Sigmoid colon (tissue), 7 donors: ENCODE results near the gene PTPRT. TPM values are rescaled to one million over a fixed set of nuclear protein-coding genes. Genes with fewer than 3 reads are reported as not detected.

Experiments
- DNase-seq: peaks from one replicate; pipeline ENCODE4 v3.0.0-alpha.2; 2019
- H3K27ac ChIP-seq, 4 donors: fragments of 200-600 bp; sonication (generic); one replicate each; pipeline ENCODE4 v1.5.1; 2016 to 2019; ENCODE audit warnings: mild to moderate bottlenecking in 1 of 4
- H3K27me3 ChIP-seq, 3 donors: fragments of 200-600 bp; sonication (generic); one replicate each; pipeline ENCODE4 v1.5.1; 2019; ENCODE audit warnings: mild to moderate bottlenecking in 1 of 3
- H3K36me3 ChIP-seq, 4 donors: fragments of 200-600 bp; sonication (generic); one replicate each; pipeline ENCODE4 v1.5.1; 2016 to 2019
- H3K4me1 ChIP-seq, 4 donors: fragments of 200-600 bp; sonication (generic); one replicate each; pipeline ENCODE4 v1.5.1; 2017 to 2019
- H3K4me3 ChIP-seq, 4 donors: fragments of 200-600 bp; sonication (generic); one replicate each; pipeline ENCODE4 v1.5.1; 2017 to 2019; ENCODE audit warnings: mild to moderate bottlenecking in 2 of 4, moderate library complexity in 1 of 4
- H3K9me3 ChIP-seq, 4 donors: fragments of 200-600 bp in 3 of 4; sonication (generic) in 3 of 4; one replicate each; pipeline versions ENCODE4 v1.5.1 to v1.6.1; 2013 to 2019
- EP300 ChIP-seq, 4 donors: sonication (generic); formaldehyde crosslinking; IDR thresholded peaks; one replicate each; pipeline ENCODE4 v1.6.1; 2017; ENCODE audit warnings: antibody characterized with exemption in 4 of 4
- POLR2A ChIP-seq, 2 donors: fragments of 450-650 bp; IDR thresholded peaks; one replicate each; pipeline ENCODE4 v1.6.1; 2016; ENCODE audit warnings: antibody characterized with exemption in 2 of 2, mild to moderate bottlenecking in 2 of 2, moderate library complexity in 2 of 2
- POLR2AphosphoS5 ChIP-seq, 4 donors: sonication (generic); formaldehyde crosslinking; IDR thresholded peaks; one replicate each; pipeline ENCODE4 v1.6.1; 2017; ENCODE audit warnings: antibody characterized with exemption in 4 of 4
- WGBS, 2 donors: extraction: QIAGEN DNeasy Blood & Tissue Kit; methylation state at CpG; one replicate each; pipeline ENCODE4 v1.1.7; 2013; 5-methylcytosine and 5-hydroxymethylcytosine counted together
- intact Hi-C: fragments of 100-400 bp; cut with DNase I; formaldehyde crosslinking; loops from one replicate; pipeline ENCODE4 v1.15.1; 2023
- polyA plus RNA-seq, 3 donors: library from polyadenylated mRNA; stranded (reverse); fragments of 200-250 nt; gene quantifications; one replicate each; pipeline ENCODE4 v1.2.3, GENCODE V29; 2013
- total RNA-seq, 4 donors: library from RNA; depleted of rRNA; stranded (reverse); fragments of >200 nt; gene quantifications; one replicate each; pipeline ENCODE4 v1.1.0, GENCODE V29; 2016
- TF ChIP-seq, protein P1 (sequence below), 4 experiments: fragments of 450-650 bp in 3 of 4; fragments of 200-600 bp in 1 of 4; IDR thresholded peaks; one replicate each; pipeline ENCODE4 v1.5.1; 2016 to 2019; ENCODE audit warnings: antibody characterized with exemption in 4 of 4, mild to moderate bottlenecking in 3 of 4, moderate library complexity in 2 of 4
- donor health status: healthy with polysubstance abuse.
- donor health status: Bipolar disorder and iron deficiency.
- donor health status: healthy.

PTPRT gene
- total and polyA plus RNA-seq, 7 donors: under 0.01 to 0.41 (median 0.12) TPM; not detected in 3

DNA sequence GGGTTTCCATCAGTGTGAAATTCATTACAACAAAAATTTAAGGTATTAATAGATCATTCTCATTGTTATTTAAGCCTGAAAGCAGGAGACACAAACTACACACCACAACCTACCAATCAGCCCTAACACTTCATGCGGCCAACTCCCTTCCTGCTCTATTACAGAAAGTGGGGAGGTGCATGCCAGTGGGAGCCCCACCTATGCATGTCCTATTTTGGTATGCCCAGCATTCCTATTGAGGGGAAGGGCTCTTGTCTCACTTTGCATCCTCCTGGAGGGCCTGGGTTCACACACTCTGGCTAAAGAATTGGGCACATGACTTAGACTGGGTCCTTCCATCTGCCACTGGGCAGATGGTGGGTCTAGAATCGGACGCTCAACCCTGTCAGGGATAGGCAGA, 450.0 kb downstream of the PTPRT start:
- H3K27me3 ChIP-seq: no peaks in the 10 kb centered on the region
- 86 to 91% methylated on average over 3 of the region's 3 CpGs for WGBS, 2 donors

DNA sequence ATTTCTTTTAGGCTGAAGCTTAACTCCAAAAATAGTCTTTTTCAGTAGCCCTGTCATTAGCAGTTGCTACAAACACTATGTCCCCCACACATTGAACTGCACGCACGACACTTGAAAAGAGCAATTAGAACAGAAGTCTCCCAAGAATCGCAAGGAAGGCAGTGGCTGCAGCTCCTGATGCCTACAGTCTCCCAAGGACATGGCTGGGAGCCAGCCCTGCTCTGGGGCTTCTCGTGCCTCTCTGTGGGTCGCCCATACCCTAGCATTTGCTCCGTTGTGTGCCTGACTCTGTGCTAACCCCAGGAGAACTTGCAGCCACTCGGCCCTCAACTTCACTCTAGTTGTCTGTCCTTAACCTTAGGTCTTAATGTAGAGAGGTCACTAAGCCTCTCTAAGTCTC, 454.2 kb downstream of the PTPRT start:
- no peaks in the 10 kb centered on the region for H3K36me3 ChIP-seq
- WGBS, 2 donors: 67 to 84% methylated on average over 7 of the region's 7 CpGs
- no peak for DNase-seq
- no peak overlapping the region for H3K4me3 ChIP-seq
- no peak overlapping the region for H3K27ac ChIP-seq
- intact Hi-C loops: no loop called here
- H3K4me1 ChIP-seq: peaks cover 0 to 12% (median 9%) of the 10 kb centered on the region in 4 donors
- TF ChIP-seq, protein P1, sequence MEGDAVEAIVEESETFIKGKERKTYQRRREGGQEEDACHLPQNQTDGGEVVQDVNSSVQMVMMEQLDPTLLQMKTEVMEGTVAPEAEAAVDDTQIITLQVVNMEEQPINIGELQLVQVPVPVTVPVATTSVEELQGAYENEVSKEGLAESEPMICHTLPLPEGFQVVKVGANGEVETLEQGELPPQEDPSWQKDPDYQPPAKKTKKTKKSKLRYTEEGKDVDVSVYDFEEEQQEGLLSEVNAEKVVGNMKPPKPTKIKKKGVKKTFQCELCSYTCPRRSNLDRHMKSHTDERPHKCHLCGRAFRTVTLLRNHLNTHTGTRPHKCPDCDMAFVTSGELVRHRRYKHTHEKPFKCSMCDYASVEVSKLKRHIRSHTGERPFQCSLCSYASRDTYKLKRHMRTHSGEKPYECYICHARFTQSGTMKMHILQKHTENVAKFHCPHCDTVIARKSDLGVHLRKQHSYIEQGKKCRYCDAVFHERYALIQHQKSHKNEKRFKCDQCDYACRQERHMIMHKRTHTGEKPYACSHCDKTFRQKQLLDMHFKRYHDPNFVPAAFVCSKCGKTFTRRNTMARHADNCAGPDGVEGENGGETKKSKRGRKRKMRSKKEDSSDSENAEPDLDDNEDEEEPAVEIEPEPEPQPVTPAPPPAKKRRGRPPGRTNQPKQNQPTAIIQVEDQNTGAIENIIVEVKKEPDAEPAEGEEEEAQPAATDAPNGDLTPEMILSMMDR (IDR thresholded peaks at IDR 0.05): no peak
- TF ChIP-seq EP300 (IDR thresholded peaks at IDR 0.05) (no peak), POLR2AphosphoS5 (IDR thresholded peaks at IDR 0.05) (no peak), POLR2A (IDR thresholded peaks at IDR 0.05) (no peak)
- H3K27me3 ChIP-seq: no peaks in the 10 kb centered on the region
- no peaks in the 10 kb centered on the region for H3K9me3 ChIP-seq

More for the DNA sequence above, 450.0 kb downstream of the PTPRT start:
- Histone ChIP-seq H3K4me3 (no peak overlapping the region), H3K4me1 (peaks cover 0 to 20% (median 14%) of the 10 kb centered on the region in 4 donors), H3K36me3 (no peaks in the 10 kb centered on the region), H3K9me3 (no peaks in the 10 kb centered on the region), H3K27ac (peak overlapping the region in 2 of 4 donors; percentile 40 to 45)
- no peak for DNase-seq
- intact Hi-C loops: no loop called here
- TF ChIP-seq, protein P1 (IDR thresholded peaks at IDR 0.05): no peak
- TF ChIP-seq EP300 (IDR thresholded peaks at IDR 0.05) (no peak), POLR2A (IDR thresholded peaks at IDR 0.05) (no peak), POLR2AphosphoS5 (IDR thresholded peaks at IDR 0.05) (no peak)

DNA sequence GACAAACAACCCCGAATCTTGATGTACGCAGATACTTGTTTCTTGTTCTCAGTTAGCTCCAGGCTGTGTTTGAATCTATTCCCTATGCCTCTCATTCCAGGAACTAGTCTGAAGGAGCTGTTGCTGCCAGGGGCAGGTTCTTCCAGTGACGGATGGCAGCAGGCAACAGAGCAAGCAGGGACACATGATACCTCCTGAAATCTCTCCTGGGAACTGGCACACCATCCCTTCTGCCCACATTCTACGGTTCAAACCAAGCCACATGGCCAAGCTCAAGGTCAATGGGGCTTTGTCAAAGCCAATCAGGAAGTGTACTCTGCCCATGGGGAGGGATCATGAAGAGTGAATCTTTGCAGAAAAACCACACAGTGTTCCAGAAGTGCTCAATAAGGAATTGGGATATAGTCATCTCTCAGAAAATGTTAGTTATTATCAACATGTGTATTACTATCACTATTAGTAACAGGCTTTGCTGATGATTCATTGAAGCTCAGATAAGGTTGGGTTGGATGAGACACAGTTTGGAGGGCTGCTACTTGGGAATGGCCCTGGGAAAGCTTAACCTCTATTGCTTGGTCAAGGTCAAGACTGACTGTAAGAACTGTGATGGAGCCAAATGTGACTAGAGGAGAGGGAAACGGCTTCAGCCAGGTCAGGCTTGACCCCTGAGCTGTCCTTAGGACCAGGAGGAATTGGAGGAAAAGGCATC, 454.9 kb downstream of the PTPRT start:
- H3K4me3 ChIP-seq: no peak overlapping the region
- H3K36me3 ChIP-seq: no peaks in the 10 kb centered on the region
- H3K9me3 ChIP-seq: no peaks in the 10 kb centered on the region
- H3K27me3 ChIP-seq: no peaks in the 10 kb centered on the region
- no peak for DNase-seq
- 65 to 80% methylated on average over 5 of the region's 5 CpGs for WGBS, 2 donors
- intact Hi-C loops: no loop called here
- H3K27ac ChIP-seq: no peak overlapping the region
- no peak for TF ChIP-seq EP300 (IDR thresholded peaks at IDR 0.05)
- no peak for TF ChIP-seq POLR2A (IDR thresholded peaks at IDR 0.05)
- TF ChIP-seq POLR2AphosphoS5 (IDR thresholded peaks at IDR 0.05): no peak
- TF ChIP-seq, protein P1 (IDR thresholded peaks at IDR 0.05): no peak
- H3K4me1 ChIP-seq: peaks cover 0 to 5% (median 3%) of the 10 kb centered on the region in 4 donors

DNA sequence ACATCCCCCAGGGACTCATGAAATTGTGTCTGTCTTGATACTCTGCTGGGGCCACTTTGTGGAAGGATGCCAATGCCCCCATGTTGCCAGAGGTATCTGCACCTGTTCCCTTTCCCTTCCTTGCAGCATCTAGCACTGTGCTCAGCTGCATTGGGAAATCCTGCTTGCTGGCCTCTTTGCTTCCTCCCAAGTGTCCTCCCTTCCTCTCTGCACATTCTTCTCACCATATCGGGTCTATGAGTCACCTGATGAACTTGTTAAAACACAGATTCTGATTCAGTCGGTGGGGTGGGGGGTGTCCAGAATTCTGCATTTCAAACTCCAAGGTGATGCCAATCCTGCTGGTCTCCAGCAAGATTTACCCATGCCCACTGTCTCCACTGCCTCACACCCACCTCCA, 467.8 kb downstream of the PTPRT start:
- H3K4me1 ChIP-seq: peaks cover 0 to 18% (median 0%) of the 10 kb centered on the region in 4 donors
- intact Hi-C loops: no loop called here
- H3K36me3 ChIP-seq: no peaks in the 10 kb centered on the region
- 61 to 82% methylated on average over 2 of the region's 2 CpGs for WGBS, 2 donors
- no peak for DNase-seq
- no peaks in the 10 kb centered on the region for H3K27me3 ChIP-seq
- TF ChIP-seq EP300 (IDR thresholded peaks at IDR 0.05): no peak
- TF ChIP-seq POLR2AphosphoS5 (IDR thresholded peaks at IDR 0.05): no peak
- TF ChIP-seq, protein P1 (IDR thresholded peaks at IDR 0.05): no peak
- H3K27ac ChIP-seq: no peak overlapping the region
- no peak overlapping the region for H3K4me3 ChIP-seq
- no peaks in the 10 kb centered on the region for H3K9me3 ChIP-seq
